NCI-H526 (cell line): ENCODE results near the gene TFPI.
A peak's percentile ranks its signal among the peaks of the same experiment; 100 is the strongest.
"Not testable (repeated sequence)": the region's sequence is repeated elsewhere in the genome, so short reads cannot be mapped to it uniquely, and the experiment has no call there.

ENCODE experiments used
- DNase-seq, 2 experiments: peaks; one replicate each; lab custom pipeline; 2025; lab: John Stamatoyannopoulos, UW

Gene TFPI

DNA sequence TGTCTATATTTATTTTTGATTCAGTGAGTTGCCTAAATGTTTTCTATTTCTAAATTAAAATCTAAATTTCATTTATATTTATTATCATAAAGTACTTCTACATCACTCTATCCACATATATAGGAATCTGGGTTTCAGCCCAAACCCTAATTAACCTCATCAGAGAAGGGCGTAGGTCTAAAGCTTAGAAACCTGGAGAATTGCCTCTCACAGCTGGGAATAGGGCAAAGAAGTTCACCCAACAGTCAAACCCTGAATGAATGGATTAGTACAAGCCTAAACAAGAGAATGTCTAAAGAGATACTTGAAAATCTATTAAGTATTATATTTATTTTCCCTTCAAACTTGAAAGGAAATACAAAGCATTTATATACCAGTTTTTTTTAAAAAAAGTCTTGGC is 26.2 kb downstream of the TFPI start:
- no peak for DNase-seq

DNA sequence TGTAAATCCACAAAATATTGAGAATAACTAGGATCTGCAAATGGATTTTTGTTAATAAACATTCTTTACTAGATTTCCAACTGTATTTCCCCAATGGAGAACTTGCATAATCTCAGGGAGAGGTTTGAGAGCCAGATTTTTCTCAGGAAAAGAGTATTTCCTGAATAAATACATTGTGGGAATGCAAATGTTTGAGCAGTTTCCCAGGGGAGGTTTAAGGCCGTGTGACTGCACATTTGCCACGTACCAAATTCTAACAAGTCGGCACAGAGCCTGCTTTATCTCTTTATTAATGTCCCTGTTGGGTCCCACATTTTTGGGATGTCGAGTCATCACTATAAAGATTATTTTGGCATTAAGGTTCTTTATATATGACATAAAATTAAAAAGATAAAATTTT is 27.0 kb downstream of the TFPI start:
- DNase-seq = no peak

DNA sequence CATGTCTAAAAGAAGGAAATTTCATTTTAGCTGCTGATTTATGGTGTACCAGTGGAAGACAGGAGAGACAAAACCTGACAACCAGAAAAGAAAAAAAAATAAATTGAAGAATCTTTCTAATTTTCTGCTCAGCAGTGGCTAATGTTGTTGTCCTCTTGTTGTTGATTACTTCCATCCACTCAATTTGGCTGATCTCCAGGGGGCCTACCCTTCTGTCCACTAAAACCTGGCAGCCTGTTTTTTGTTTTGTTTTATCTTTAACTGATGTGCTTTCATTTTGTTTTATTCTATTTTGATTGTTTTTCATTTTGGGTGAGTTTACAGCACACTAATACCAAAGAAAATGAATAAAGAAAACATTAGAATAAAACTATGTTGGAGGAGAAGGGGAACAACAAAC is 27.4 kb downstream of the TFPI start:
- no peak for DNase-seq

DNA sequence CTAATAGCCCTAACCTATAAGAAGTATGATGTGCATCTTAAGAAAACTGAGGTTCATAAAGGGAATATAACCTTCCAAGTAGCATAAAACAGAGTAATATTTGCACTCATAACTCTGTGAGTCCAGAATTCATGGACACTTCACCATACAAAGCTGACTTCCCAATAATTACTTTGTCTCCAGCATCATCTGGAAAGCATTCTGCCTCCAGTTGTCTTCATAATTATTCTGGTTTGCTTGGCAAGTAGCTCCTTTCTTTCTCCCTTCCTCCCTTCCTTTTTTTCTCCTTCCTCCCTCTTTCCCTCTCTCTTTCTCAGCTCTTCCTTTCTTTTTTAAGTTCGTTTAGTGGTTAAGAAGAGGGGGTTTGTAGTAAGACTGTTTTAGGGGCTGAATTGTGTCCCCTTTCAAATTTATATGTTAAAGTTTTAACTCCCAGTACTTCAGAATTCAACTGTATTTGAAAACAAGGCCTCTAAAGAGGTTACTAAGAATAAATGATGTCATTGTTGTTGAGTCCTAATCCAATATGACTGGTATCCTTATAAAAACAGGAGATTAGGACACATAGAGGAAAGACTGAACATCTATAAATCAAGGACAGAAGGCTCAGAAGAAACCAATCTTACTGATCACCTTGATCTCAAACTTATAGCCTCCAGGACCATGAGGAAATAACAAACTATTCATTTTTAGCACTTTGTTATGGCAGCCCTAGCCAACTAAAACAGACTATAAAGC is 28.9 kb downstream of the TFPI start:
- DNase-seq = no peak

DNA sequence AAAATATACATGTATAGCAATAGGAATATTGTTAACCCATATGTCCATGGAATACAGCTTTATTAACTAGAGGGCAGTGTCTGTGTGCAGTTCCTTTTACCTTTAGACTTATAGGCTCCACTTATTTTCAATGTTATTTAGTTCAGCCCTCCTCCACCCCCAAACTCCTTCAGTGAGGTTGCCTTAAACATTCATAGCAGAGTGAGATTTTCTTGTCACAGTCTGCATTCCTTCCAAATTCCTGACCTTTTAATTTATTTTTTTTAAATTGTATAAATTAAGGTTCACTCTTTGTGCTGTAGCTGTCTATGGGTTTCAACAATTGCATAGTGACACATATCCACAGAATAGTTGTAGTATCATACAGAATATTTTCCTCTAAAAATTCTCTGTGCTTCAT is 30.9 kb downstream of the TFPI start:
- no peak for DNase-seq

DNA sequence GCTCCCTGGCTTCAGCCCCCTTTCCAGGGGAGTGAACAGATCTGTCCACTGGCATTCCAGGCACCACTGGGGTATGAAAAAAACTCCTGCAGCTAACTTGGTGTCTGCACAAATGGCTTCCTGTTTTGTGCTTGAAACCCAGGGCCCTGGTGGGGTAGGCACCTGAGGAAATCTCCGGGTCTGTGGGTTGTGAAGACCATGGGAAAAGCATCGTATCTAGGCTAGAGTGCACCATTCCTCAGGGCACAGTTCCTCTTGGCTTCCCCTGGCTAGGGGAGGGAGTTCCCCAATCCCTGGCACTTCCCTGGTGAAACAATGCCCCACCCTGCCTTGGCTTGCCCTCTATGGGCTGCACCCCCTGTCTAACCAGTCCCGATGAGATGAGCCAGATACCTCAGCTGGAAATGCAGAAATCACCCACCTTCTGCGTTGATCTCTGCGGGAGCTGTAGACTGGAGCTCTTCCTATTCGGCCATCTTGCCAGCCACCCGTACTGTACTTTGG is 34.1 kb downstream of the TFPI start:
- no peak for DNase-seq

DNA sequence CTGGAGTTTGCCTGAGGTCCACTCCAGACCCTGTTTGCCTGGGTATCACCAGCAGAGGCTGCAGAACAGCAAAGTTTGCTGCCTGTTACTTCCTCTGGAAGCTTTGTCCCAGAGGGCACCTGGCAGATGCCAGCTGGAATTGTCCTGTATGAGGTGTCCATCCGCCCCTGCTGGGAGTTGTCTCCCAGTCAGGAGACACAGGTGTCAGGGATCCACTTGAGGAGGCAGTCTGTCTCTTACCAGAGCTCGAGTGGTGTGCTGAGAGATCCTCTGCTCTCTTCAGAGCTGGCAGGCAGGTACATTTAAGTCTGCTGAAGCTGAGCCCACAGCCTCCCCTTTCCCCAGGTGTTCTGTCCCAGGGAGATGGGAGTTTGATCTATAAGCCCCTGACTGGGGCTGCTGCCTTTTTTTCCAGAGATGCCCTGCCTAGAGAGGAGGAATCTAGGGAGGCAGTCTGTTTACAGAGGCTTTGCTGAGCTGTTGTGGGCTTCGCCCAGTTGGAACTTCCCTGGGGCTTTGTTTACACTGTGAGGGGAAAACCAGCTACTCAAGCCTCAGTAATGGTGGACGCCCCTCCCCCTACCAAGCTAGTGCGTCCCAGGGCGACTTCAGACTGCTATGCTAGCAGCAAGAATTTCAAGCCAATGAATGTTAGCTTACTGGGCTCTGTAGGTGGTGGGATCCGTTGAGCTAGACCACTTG is 34.7 kb downstream of the TFPI start:
- peak in 1 of 2 experiments; percentile 15 for DNase-seq

DNA sequence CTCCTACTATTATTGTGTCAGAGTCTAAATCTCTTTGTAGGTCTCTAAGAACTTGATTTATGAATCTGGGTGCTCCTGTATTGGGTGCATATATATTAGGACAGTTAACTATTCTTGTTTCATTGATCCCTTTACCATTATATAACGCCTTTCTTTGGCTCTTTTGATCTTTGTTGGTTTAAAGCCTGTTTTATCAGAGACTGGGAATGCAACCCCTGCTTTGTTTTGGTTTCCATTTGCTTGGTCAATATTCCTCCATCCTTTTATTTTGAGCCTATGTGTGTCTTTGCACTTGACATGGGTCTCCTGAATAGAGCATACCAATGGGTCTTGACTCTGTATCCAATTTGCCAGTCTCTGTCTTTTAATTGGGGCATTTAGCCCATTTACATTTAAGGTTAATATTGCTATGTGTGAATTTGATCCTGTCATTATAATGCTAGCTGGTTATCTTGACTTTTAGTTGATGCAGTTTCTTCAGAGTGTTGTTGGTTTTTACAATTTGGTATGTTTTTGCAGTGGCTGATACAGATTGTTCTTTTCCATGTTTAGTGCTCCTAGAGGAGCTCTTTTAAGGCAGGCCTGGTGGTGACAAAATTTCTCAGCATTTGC is 36.4 kb downstream of the TFPI start:
- DNase-seq = not testable (repeated sequence)

DNA sequence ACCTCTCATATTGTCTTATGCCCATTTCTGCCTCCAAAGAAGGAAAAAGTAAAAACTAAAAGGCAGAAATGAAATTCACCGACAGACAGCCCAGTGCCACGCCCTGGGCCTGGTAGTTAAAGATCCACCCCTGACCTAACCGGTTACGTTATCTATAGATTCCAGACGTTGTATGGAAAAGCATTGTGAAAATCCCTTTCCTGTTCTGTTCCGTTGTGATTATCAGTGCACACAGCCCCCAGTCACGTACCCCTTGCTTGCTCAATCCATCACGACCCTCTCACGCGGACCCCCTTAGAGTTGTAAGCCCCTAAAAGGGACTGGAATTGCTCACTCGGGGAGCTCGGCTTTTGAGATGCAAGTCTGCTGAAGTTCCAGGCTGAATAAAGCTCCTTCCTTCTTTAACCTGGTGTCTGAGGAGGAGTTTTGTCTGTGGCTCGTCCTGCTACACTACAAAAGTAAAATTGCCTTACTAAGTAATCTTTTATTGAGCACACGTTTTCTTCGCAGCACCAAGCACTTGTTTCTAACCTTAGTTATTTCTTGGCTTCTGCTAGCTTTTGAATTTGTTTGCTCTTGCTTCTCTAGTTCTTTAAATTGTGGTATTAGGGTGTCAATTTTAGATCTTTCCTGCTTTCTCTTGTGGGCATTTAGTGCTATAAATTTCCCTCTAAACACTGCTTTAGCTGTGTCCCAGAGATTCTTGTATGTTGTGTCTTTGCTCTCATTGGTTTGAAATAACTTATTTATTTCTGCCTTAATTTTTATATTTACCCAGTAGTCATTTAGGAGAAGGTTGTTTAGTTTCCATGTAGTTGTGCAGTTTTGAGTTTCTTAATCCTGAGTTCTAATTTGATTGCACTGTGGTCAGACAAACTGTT is 37.4 kb downstream of the TFPI start:
- not testable (repeated sequence) for DNase-seq

DNA sequence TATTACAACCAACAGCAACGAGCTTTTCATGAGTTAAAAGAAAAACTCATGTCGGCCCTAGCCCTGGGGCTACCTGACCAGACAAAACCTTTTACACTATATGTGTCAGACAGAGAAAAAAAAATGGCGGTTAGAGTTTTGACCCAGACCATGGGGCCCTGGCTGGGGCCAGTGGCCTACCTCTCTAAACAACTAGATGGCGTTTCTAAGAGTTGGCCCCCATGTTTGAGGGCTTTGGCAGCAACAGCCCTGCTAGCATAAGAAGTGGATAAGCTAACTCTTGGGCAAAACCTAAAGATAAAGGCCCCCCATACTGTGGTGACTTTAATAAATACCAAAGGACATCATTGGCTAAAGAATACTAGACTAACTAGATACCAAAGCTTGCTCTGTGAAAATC is 39.3 kb downstream of the TFPI start:
- no peak for DNase-seq

DNA sequence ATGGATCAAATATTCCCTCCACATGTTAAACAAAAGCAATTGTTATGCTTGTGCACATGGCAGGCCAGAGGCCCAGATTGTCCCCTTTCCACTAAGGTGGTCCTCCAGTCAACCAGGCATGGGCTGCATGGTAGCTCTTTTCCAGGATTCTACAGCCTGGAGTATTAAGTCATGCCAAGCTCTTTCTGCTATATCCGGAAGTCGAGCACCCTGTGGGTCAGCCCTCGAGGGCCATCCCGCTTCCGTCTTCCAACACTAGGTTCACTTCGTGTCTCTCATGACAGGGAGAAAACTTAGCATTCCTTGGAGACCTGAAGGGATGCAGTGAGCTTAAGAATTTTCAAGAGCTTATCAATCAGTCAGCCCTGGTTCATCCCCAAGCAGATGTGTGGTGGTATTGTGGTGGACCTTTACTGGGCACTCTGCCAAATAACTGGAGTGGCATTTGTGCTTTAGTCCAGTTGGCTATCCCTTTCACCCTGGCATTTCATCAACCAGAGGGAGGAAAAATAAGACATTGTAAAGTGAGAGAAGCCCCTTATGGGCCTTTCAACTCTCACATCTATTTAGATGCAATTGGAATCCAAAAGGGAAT is 39.9 kb downstream of the TFPI start:
- not testable (repeated sequence) for DNase-seq

DNA sequence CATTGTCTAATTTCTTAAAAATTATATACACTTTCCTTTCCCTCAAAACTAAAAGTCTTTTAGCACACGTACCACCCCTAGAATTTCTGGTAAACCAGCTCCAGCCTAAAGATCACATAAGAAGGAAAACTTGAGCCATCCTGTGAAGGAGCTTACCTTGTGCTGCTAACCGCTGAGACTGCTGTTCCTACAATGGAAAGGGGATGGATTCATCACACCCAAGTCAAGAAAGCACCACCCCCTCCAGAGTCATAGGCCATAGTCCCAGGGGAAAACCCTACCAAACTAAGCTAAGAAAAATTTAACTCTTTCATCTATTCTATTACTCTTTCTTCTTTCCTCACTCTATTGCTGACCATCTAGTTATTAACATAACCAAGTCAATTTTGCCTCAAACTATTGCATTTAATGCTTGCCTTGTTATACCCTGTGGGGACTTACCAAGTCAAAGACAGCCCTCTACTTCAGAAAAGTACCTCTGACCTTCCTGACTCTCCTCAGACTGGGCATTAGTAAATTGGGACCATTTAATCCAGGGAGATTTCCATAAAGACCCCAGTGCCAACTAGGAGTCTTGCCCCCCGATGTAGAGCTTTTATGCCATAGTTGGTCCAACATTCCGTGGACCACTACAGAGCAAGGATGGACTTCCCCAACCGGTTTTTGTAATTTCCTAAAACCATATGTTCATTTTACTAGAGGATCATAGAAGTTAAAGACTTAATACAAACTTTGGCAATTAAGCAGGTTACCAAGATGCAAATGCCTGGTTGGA is 40.6 kb downstream of the TFPI start:
- not testable (repeated sequence) for DNase-seq

DNA sequence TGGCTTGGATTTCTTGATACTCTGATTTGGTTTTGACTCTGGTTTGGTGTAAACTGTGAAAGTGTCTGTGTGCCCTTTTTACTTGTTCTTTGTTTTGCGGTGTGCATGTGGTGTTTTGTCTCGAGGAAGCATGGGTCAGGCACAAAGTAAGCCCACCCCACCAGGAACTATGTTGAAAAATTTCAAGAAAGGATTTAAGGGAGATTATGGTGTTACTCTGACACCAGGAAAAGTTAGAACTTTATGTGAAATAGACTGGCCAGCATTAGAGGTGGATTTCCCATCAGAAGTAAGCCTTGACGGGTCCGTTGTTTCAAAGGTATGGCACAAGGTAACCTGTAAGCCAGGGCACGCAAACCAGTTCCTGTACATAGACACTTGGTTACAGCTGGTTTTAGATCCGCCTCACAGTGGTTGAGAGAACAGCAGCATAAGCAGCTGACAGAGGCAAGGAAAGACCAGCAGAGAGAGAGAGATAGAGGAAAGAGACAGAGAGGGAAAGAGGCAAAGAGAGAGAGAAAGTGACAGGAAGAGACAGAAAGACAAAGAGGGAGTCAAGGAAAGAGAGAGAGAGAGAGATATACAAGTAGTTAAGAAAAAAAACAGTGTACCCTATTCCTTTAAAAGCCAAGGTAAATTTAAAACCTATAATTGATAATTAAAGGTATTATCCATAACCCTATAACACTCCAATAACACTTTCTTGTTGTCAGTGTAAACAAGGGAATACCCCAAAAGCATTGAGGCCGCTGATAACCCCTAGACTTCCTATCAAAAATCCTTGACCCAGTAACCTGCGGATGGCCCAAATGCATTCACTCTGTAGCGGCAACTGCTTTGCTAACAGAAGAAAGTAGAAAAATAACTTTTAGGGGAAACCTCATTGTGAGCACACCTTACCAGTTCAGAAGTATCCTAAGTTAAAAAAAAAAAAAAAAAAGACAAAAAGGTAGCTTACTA is 42.6 kb downstream of the TFPI start:
- DNase-seq = no peak

DNA sequence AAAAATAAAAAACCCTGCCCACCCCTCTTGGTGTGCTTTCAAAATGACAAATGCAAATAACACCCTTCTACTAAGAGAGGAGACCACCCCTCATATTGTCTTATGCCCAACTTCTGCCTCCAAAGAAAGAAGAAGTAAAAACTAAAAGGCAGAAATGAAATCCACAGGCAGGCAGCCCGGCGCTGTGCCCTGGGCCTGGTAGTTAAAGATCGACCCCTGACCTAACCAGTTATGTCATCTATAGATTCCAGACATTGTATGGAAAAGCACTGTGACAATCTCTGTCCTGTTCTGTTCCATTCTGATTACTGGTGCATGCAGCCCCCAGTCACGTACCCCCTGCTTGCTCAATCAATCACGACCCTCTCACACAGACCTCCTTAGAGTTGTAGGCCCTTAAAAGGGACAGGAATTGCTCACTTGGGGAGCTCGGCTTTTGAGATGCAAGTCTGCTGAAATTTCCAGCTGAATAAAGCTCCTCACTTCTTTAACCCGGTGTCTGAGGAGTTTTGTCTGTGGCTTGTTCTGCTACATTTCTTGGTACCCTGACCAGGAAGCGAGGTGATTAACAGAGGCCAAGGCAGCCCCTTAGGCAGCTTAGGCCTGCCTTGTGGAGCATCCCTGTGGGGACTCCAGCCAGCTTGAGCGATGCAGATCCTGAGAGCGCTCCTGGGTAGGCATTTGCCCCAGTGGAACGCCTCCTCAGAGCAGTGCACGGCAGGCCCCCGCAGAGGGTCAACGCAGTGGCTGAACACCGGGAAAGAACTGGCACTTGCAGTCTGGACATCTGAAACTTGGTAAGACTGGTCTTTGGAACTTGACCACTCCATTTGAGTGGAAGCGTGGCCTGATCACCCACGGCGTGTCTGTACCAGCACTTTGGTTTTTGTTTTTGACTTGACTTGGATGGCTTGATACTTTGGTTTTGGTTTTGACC is 43.5 kb downstream of the TFPI start:
- not testable (repeated sequence) for DNase-seq

DNA sequence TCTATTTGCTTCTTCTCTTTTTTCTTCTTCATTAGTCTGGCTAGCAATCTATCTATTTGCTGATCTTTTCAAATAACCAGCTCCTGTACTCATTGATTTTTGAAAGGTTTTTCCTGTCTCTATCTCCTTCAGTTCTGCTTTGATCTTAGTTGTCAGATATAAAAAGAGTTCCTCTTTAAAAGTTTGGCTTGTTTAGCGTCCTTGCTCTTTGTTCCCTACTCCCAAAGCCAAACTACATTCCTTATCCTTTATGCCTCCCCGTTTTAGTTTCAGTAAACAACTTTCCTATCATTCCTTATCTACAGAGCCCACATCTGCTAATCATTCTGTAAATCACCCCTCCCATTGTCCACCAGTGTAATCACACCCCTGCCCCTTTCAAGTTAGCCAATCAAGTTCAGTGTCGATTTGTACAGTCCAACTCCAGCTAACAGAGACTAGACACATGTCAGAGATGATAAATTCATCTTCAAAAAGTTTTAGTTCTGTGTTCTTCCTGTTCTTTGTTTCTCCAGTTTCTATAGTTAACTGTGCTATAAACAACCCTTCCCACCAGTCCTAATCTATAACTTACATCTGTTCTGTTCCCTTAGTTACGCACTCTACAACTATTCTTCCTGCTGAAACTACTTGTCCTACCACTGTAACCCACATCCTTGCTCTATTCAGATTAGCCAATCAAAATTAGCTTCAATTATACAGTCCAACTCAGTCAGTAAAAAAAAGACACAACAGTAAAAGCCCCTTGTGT is 44.4 kb downstream of the TFPI start:
- DNase-seq = no peak

DNA sequence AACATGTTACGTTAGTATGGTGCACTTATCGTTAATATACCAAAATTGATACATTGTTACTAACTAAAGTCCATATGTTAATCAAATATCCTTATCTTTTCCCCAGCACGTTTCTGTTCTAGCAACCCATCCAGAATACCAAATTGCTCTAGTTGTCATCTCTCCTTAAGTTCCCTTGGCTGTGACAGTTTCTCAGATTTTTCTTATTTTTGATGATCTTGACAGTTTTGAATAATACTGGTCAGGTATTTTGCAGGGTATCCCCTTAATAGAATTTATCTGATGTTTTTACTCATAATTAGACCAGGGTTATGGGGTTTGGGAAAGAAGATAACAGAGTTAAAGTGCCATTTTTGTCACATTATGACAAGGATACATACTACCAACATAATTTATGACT is 47.8 kb downstream of the TFPI start:
- no peak for DNase-seq

DNA sequence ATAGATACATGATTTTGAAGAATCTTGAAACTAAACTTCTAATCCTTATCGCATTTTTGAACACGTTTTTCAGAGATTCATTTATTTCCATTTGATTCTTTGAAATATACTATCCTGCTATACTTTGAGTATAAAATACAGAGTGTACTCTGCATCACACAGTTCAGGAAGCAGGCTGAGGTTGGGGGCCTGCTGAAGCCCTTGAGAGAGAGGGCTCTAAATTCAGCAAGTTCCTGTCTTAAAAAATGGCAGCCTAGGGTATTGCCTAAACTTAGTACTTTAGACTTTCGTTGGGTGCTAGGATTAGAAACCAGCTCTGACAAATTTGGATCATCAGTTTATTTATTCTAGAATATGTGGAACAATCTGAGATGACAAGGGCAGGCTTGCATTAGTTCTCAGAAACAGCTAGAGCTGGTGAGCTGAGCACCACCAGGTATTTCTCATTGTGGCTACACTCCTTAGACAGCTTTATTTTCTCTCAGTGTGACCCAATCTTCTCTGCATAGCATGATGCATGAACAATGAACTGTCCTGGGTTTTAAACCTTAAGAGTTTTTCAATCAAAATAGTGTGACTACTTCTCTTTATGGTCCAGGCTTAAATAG is 49.1 kb downstream of the TFPI start:
- DNase-seq = no peak
